HG02642 (cell line): ENCODE measurements around the gene KRT8.

Experiments
- ATAC-seq: cut with Tn5 transposase; IDR thresholded peaks from one replicate; pipeline ENCODE4 v1.9.1; 2021; ENCODE audit warnings: mild to moderate bottlenecking; ENCODE audit not compliant: unreplicated experiment, poor library complexity

Gene KRT8

DNA sequence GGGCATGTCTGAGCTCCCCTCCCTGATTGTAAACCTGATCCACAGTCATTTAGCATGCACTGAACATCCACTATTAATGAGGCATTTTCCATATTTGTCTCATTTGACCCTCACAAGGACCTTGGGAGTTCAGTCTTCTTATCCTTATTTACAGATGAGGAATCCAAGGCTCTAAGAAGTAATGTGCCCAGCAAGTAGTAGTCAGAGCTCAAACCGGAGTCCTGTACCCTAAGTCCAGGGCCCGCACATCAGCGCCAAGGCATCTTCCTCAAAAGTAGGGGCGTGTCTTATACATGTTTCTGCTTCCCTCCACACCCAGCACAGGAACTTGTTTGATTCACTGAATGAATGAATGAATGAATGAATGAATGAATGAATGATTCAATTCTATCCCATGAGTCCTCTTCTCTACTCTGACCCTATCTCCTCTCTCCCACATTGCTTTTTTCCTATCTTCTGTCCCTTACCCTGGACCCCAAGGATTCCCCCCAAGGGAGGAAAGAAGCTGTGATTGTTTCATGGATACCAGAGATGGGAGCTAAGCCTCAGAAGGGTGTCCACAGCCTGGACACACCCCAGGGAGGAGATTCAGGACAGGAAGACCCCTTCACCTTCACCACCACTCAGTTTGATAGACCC lies 21.8 kb upstream of the KRT8 start:
- ATAC-seq, result no peak

DNA sequence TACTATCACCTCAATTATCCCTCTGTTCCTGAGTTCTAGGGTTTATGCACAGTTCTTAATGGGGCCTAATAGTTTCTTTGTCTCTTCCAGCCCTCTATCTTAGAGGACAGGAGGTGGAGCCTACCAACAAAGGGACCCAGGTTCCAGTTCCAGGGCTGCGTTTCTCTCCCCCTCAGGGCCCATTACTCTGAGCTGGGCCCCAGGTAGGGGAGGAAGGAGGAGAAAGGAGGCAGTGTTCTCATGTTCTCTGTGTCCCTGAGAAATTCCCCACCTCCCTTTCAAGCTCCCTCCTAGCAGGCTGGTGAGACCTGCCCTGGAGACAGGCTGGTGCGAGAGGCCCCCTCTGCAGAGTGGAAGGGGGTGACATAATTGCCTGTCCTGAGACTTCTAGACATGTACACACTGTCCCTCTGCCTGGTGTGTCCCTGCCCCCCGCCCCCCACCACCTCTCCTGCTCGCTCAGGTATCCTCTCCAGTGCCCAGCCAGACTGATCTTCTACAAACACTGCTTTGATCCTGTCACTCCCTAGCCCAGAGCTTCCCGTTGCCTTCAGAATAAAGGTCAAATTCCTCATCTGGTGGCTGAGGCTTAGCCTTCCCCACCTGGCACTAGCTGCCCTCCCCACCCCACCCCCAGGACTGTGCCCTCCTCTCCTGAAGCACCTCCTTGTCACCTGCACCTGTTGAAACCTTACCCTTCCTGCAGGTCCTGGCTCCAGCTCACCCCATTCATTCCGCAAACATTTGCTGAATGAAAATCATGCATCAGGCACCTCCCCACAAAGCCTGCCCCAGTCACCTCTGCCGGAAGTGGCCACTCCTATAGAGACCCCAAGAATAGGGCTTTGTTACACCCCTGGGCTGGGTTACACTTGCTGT lies 21.1 kb upstream of the KRT8 start:
- no peak for ATAC-seq

DNA sequence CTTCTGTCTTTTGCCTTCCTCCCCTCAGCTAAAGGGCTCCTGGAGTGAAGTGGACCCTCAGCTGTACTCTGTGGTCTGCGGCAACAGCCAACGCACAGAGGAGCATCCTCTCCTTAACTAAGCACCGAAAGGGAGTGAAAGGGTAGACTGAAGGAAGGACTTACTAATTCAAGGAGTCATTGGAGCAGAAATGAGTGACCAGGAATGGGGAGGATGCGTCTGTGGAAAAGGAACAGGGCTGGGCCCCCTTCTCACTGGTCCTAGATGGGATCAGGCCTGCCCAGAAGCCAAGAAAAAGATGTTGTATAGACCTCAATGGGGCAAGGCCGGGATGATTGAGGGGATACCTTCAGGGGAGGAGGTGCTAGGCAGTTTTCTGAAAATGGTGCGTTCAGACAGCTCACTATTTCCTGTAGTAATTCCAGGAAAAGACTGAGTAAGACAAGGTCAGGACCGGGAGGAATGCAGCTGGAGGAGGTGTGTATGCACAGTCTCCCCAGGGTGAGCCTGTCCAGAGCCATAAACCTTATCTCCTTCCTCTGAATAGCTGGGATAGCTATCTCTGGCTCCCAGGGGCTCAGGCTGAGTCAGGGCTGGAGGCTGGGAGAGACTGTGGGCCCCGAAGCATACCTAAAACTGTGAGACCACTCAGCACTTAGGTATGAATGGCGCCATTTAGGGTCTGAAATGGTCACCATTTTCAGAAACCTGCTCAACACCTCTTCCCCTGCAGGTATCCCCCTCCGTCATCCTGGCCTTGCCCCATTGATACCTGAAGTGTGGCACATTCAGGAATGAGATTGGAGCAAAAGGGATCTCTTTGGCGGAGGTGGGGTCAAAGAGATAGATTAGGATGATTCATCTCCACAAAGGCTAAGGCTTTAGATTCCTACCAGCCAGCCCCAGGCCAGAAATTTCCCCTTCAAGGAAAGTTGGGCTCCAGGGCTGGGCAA lies 20.2 kb upstream of the KRT8 start:
- no peak for ATAC-seq

DNA sequence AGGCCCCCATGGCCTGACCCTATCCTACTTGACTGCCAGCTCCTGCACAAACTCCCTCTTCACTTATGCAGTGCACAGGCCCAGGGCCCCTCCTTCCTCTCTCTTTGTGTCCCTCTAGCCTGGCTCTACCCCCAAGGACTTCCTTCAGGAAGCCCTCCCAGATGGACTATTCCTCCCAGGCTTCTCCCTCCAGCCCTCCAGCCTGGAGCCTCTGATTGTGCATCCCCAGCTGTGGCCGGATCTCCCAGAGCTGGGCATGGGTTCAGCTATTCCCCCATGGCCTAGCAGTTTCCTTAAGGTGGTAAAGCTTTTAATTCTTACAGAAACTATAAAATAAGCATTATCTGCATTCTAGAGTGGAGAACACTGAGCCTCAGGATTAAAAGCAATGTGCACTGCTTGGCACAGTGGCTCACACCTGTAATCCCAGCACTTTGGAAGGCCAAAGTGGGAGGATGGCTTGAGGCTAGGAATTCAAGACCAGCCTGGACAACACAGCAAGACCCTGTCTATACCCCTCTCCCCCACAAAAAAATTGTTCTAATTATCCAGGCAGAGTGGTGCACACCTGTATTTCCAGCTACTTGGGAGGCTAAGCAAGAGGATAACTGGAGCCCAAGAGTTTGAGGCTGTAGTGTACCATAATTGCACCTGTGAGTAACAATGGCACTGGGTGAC lies 16.8 kb upstream of the KRT8 start:
- no peak for ATAC-seq

DNA sequence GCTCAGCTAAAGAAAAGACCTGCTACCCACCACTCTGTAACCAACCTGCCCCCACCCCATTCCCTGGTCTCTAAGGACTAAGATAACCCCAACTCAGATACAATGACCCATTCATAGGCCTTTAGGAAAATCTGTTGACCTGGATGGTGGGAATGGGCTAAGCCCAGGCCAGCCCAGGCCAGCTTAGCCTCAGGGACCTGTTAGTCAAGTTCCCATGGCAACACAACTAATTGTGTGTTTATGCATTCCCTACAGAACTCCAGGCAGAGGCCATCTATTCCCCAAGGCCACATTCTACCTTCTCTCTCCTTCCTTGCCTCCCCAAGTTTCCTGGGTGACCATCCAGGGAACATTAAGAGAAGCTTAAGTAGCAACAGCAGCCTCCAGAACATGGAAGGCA lies 16.1 kb upstream of the KRT8 start:
- no peak for ATAC-seq

DNA sequence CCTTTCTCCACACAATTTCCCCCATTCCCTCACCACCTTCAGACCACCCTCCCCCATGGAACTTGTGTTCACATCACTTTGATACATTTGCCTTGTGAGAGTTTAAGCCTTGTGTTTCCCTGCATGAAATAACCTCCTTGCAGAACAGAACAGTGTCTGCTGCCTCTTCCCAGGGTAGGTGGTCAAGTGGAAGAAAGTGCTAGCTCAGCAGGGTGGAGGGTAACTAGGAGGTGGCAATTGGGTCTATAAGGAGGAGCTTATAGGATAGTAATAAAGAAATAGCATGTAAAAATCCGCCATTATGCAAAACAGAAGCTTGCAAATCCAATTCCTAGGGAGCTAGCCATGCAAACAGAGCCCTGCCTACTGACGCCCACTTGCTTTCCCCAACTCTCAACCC lies 13.9 kb upstream of the KRT8 start:
- no peak for ATAC-seq

DNA sequence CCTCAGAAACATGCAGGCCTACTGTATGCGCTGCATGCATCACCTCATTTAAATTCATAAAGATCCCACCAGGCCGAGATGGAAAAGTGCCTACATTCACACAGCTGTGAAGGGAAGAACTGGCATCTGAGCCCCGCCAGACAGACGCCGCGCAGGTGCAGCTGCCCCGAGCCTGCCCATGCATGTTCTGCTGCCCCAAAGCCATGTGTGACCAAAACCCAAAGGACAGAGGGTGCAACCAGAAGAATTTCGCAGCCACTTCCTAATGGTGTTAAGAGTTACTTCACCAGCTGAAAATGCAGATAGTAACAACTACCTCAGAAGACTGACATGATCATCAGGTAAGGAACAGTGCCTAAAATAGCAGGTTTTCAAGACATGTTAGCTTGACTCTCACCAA lies 13.5 kb upstream of the KRT8 start:
- no peak for ATAC-seq

DNA sequence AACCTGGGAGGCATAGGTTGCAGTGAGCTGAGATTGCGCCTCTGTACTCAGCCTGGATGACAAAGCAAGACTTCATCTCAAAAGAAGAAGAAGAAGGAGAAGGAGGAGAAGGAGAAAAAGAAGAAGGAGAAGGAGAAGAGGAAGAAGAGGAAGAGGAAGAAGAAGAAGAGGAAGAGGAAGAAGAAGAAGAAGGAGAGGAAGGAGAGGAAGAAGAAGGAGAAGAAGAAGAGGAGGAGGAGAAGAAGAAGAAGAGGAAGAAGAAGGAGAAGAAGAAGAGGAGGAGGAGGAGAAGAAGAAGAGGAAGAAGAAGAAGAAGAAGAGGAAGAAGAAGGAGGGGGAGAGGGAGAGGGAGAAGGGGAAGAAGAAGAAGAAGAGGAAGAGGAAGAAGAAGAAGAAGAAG lies 12.9 kb upstream of the KRT8 start:
- no peak for ATAC-seq

DNA sequence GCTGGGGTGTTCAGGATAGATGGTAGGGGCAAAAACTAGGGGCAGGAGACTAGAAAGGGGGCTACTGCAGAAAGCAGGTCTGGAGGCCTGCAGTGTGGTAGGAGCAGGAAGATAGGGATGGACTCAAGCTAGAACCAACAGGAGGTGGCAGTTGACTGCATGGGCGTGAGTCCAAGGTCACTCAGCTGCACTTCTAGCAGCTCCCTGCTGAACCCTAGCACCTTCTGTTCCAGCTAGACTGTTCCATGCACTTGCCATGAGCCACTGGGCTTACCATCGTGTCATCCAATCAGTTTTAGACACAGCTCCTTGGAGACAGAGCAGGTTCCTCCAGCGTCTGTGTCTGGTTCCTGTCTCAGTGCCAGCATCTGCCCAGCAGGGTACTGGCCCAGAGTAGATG lies 11.3 kb upstream of the KRT8 start:
- no peak for ATAC-seq

DNA sequence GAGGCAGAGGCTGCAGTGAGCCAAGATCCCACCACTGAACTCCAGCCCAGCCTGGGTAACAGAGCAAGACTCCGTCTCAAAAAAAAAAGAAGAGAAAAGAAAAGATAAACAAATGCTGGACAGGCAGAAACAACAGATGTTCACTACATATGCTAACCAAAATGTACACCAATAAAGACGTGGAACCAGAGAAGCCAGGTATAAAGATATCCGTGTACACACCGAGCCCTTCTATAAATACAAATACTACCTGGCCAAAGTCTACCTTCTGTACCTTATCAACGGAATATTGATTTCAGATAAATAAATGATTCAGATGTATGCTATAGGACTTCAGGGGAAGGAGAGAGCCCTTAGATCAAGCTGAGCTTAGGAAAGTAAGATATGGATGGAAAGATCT lies 10.8 kb upstream of the KRT8 start:
- no peak for ATAC-seq

DNA sequence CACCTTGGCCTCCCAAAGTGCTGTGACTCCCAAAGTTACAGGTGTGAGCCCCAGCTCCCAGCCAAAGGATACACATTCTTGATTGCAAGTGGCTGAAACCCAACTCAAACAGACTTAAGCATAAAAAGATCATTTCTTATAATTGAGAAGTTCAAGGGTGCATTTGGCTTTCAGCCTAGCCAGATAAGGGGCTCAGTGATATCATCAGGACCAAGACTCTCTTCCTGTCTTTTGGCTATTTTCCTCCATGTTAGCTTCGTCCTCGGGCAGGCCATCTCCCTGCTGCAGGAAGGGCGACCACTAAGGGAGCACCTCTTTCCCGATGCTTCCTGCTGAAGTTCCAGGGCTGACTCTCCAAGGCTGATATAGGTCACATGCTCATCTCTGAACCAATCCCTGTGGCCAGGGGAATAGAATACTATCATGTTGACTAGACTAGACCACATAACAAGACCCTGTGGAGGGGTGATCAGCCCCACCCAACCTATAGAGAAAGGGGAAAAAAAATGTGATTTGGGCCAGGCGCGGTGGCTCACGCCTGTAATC lies 9.8 kb upstream of the KRT8 start:
- no peak for ATAC-seq

DNA sequence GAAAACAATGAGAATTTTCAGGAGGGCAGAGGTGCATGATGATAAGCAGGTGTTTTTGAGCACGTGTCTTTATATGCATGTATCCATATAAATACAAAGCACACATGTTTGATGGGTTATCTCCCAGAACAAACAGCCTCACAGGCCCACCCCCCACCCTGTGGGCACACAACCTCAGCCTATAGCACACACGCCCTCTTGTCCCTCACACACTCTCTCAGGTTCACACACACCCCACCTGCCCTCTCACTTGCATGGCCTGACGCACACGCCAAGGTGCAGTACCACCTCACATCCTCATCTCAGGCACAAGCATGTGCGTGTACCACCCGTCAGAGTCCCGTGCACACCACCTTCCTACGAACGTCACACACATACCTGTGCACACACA lies 8.6 kb upstream of the KRT8 start:
- ATAC-seq, result no peak

DNA sequence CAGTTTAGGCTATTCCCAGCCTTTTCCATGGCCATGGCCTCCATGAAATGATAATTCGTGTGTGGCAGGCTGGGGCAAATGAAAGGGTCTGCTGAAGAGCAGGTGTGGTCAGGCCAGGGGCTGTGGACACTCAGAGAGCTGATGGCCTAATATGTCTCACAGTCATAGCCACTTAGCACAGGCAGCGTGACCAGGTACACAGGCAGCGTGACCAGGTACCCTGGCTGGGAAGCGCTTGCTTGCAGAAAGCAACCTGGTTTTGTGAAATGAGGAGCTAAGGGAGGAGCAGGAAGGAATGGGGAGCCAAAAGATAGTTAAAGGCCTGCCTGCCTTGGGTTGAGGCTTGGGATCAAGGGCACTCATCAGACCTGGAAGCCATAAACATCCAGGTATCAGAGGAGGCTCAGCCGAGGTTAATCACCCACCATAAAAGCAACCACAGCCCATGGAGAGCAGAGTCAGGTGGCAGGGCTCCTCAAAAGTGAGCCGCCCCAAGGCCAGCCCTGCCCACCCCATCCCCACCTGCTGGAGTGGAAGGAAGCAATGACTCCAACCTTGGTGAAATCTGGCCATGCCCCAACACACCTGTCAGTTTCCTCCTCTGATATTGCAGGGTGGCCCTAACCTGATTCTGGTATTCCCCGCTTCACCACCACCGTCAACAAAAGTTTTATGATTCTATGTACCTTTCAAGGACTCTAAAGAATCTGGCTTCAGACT lies 8.0 kb upstream of the KRT8 start:
- no peak for ATAC-seq

DNA sequence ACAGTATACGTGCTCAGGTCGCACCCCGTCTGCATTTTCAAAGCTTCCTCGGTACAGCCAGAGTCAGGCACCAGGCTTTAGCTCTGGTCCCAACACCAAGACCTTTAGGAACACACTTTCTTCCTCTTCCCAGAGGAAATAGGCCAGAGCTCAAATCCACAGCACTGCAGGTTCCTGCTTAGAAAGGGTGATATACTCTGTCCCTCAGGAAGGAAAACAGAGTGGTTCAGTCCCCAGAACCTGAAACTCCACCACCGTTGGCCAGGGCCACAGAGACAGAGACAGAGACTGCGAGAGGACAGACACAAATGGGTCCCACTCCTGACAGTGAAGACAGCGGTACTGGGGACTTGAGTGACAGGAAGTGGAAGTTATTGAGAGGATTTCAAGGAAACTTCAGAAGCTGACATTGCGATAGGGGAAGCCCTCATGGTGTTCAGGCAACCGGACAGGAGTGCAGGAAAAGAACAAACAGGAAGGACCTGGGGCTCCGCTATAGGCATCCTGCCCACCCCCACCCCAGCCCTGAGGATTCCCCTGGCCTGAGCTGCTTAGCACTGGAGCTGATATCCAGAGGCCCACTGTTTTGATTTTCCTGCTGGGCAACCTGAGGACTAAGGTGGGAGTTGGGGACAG lies 5.5 kb upstream of the KRT8 start:
- ATAC-seq, result no peak

DNA sequence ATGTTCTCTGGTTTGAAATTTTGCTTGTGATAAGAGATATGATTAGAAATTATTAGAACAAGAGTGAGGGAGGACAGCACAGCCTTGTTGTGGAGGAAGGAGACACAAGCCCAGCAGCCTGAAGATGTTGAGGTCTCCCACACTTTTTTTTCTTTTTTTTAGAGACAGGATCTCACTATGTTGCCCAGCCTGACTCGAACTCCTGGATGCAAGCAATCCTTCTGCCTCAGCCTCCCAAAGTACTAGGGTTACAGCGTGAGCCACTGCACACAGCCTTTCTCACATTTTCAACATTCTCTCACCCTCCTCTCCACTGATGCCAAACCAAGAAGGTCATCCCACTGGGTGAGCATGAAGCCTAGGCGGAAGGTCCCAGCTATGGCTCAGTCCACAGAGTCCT lies 4.9 kb upstream of the KRT8 start:
- ATAC-seq, result no peak

DNA sequence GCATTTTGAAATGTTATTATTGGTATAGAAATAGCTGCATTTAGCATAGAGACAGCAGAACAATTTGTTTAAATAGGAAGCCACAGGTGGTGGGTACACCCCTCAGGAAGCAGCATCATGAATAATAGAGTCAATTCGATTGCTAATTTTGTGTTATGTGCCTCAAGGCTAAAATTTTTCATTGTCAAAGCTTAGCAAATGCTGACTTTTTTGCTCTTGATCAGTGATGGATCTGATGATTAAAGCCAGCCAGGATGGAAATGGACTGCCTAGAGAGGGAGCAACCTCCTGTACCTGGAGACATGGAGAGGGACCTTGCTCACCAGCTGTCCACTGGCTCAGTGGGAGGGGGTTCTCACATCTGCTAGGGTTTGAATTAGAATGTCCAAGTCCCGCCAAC lies 4.5 kb upstream of the KRT8 start:
- no peak for ATAC-seq

DNA sequence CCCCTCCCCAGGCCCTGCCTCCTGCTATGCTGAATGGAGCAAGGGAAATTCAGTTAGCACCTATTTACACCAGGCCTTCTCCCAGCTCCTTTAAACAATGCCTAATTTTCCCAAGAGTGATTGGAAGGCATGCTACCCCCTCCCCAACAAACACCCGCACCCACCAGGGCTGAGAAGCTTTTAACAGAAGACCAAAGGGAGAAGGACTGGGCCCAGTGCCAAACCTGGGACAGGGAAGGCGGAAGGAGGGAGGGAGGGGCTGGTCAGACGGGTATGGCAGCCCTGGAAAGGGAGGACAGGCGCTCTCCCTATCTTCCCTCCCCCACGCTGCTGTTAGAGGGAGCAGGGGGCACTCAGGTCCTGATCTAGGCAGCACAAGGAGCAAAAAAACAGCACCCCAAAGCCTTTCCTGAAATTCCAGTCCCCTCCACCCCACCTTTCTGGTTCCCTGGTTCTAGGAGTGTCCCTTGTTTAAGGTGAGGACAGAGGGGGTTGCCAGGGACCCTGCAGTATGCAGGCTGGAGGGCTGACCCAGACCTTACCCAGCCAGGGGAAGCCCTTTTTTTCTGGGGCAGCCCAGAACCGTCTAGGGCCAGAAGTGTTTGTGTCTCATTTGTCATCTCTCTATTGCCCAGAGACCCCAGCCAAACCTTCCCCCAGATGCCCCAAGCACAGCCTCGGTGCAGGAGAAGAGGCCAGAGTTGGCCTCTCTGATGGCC lies 2.4 kb upstream of the KRT8 start:
- no peak for ATAC-seq

DNA sequence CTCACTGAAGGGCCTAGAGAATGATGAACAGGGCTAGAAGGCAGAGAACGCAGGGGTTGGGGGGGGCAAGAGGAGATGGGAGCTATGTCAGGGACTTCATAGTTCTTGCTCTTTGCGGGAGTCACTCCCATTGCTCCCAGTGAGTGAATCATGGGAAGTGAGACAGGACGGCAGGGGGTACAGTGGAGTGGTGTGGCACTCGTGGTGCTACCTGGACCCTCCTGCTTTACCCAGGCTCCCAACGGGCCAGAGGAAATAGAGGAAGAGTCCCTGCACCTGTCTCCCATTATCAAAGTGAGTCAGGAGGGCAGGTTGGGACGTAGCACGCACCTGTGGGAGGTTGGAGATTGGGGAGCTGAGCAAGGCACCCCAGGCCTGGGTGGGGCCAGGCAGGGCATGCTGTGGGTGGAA lies 1.3 kb upstream of the KRT8 start:
- ATAC-seq, result no peak
